ENCODE data around the gene ATP8A1.
"Not testable (repeated sequence)": the region's sequence is repeated elsewhere in the genome, so short reads cannot be mapped to it uniquely, and the experiment has no call there.

The ATP8A1 gene

DNA sequence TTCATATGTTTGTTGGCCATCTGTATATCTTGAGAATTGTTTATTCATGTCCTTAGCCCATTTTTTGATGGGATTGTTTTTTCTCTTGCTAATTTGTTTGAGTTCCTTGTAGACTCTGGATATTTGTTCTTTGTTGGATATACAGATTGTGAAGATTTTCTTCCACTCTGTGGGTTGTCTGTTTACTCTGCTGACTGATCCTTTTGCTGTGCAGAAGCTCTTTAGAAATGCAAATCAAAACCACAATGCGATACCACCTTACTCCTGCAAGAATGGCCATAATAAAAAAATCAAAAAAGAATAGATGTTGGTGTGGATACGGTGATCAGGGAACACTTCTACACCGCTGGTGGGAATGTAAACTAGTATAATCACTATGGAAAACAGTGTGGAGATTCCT, 189.1 kb downstream of the ATP8A1 start:
- DNase-seq (ENCODE audit: low spot score): not testable (repeated sequence)

DNA sequence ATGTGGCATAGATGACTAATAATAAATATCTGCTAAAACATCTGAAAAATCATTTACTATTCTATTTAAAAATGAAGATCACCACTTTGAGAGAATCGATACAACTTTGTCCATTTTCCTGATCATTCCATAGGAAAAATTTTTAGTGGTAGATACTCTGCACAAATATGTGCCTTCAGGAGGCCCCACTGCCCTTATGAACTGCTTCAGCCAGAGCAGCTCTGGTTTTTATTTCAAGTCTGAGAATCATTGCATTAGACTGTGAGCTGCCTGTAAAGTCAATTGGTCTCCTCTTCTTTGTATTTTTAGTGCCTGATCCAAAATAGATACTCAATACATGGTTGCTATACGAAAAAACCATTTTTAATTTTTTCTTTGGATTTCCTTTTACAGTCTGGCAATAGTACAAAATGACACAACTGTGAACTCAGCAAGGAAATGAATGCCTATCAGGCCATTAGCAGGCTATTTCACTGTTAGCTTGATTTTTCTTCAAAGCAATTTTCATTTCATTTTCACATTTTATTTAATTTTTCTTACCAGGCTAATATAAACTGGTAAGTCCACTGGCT, 190.5 kb downstream of the ATP8A1 start:
- DNase-seq (ENCODE audit: low spot score): no peak

DNA sequence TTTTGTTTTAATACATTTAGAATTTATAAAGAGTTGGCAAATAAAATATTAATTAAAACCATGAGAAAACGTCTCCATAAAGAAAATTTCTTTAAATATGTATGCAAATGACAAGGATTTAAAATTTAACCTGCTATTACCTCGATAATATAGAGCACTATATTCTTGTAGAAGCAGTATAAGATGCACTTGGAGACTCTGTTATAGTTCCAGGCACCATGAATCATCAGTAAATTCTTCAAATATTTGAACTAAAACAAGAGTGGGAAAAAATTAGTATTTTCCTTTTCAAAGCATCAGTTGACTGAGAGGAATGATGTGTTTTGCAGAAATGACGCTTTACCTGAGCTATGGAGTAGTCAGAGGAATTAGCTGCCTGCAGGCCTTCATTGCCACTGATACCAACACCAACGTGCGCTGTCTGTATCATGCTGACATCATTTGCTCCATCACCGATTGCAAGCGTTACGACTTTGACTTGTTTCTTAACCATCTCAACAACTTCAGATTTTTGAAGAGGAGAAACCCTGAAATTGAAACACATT, 192.3 kb downstream of the ATP8A1 start:
- DNase-seq (ENCODE audit: low spot score): no peak

DNA sequence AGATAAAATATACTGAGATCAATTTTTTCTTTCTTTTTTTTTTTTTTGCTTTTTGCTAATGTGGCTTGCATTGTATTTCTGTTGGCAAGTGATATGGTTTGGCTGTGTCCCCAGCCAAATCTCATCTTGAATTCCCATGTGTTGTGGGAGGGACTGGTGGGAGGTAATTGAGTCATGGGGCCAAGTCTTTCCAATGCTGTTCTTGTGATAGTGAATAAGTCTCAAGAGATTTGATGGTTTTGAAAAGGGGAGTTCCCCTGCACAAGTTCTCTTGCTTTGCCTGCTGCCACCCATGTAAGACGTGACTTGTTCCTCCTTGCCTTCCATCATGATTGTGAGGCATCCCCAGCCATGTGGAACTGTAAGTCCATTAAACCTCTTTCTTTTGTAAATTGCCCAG, 195.7 kb downstream of the ATP8A1 start:
- DNase-seq (ENCODE audit: low spot score): not testable (repeated sequence)

DNA sequence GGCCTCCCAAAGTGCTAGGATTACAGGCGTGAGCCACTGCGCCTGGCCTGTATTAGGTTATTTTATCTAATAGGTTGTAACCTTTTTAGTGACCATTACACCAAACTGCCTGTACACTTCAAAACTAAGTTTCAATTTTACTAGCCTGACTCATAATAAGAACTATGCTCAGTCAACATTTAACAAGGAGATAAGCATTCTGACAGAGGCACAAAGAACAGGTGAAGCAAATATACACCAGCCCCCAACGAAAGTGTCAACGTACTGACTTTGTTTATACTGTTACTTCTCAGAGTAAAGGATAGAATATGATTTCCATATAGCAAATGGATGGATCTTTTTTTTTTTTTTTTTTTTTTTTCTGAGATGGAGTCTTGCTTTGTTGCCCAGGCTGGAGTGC, 196.9 kb downstream of the ATP8A1 start:
- no peak for DNase-seq (ENCODE audit: low spot score)

DNA sequence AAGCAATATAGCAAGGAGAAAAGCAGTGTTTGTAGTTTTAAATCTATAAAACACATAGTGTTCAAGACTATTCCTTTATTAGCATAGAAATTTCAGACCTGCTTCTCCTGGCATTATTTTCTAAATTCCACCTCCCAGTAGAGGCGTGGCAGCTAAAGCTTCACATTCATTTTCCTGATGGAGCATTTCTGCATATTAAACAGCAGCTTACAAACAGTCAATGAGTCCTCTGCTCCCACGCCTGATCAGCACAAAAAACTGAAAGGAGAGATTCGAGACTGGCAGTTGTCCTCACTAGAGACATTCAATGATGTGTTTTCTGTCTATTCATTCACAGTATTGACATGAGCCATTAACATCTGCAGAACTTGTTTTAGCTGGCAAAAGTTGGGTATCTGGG, 198.2 kb downstream of the ATP8A1 start:
- no peak for DNase-seq (ENCODE audit: low spot score)

DNA sequence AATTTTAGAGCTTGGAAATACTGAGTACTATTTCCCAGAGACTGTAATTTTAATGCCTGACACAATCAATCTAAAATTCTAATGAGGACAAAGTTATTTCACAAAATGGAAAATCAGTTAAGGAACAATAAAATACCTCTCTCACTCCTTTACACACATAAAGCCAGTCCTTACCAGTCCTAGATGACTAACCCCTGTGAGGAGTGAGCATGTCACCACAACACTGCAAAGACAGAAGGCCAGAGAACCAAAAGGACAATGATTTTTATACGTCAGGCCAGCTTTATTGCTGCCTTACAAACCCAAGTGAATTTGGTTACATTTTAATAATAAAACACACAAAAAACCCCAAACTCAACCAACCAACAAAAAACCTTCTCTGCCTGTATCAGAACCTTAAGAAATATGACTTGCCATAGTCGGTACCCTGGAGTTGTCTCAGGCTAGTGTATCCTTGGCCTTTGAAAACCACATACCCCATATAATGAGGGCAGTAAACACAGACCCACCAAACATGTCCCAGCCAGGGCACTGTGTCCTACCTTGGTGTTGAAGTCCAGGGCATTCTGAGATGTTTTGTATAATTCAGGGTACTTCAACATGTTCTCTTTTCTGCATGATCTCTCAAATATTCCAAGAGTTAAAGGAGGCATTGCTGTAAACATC, 202.0 kb downstream of the ATP8A1 start:
- no peak for DNase-seq (ENCODE audit: low spot score)

DNA sequence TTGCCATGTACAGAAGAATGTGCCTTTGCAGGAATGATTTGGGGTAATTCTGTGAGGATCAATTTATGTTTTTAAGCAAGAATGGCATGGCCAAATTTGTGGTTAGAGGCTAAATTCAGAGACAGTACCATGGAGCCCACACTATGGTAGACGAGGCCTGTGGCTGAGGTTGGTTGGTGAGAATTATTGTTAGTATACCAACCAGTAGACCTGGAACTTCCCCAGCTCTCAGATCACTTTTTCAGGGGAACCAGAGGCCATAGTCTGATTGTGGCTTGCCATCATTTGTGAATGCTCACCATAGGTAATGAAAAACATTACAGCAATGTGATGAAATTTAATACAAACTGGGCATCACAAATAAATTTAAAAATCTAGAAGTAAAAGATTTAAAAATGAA, 203.3 kb downstream of the ATP8A1 start:
- no peak for DNase-seq (ENCODE audit: low spot score)

DNA sequence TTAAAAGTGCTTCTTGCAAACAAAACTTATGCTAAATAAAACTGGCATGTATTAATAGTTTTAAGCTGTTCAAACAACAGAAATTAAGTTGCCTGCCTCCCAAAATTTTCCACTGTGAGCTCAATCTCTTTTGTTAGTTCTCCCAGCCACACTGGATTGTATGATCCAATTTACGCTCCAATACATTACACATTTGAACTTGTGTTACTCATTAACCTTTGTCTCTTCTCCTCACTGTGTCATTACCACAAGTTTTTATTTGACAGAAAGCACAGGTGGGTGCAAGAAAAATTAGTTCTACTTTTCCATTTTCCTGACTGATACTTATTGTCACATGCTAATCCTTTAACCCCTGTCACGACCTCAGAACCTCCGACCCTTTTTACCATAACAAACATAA, 204.1 kb downstream of the ATP8A1 start:
- no peak for DNase-seq (ENCODE audit: low spot score)

DNA sequence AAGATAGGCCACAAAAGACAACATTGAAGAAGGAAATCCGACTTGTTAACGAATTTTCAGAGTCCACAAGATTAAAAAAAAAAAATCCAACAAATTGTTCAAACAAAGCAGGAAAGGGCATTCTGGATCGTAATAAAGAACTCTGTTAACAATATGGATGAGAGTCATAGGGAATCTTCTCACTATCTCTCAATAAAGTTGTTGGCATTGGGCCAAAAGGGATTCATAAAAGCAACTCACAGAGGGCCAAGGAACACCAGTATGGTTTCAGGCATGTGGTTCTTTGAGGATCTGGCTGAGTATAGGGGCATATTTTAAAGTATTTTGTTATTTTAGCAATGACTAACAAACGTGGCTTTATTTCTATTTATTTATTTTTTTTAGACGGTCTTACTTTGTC, 210.1 kb downstream of the ATP8A1 start:
- no peak for DNase-seq (ENCODE audit: low spot score)

DNA sequence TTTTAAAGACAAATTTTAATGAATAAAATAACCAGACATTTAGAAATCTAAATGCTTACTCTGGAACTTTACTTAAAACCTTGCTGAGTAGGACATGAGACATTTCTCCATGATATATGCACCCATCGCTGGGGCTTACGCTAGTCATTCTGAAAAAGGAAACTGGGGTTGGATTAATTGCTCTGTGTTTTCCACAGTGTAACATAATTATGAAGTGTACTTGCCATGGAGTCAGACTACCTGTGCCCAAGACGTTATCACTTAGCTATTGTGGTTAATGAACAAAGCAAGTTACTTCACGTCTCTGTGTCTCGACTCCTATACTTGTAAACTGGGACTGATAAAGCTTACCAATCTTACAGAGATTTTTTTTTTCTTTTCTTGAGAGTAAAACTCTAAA, 211.9 kb downstream of the ATP8A1 start:
- no peak for DNase-seq (ENCODE audit: low spot score)

DNA sequence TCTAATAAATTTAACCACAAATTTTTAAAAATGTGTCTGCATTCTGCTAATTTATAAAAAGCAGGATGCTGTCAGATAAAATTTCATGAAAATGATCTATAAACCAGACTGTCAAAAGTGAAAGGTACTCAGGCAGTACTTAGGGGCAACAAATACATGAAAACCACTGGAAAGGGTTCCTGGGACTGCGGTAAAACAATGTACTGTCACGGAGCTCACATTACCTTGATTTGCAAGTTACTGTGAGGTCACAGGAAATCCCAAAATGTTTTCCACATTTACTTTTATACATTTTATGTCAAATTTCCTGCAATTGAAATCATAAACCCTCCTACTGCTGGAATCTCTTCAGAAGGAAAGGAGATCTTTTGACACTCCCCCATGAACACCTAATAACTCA, 214.3 kb downstream of the ATP8A1 start:
- DNase-seq (ENCODE audit: low spot score): no peak

DNA sequence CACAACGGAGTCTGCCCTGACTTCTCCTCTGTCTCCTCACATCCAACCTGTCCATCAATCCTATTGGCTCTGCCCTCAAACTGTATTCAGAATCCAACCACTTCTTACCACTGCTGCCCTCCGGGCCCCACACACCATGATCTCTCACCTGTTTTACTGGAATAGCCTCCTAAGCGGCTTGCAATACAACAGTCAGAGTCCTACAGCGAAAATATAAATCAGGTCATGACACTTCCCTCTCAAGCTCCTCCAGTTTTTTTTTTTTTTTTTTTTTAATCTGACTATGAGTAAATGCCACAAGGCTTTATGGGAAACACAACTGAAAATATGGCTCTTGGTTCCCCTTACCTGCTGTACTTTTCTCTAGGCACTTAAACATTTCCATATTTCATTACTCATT, 216.8 kb downstream of the ATP8A1 start:
- no peak for DNase-seq (ENCODE audit: low spot score)

DNA sequence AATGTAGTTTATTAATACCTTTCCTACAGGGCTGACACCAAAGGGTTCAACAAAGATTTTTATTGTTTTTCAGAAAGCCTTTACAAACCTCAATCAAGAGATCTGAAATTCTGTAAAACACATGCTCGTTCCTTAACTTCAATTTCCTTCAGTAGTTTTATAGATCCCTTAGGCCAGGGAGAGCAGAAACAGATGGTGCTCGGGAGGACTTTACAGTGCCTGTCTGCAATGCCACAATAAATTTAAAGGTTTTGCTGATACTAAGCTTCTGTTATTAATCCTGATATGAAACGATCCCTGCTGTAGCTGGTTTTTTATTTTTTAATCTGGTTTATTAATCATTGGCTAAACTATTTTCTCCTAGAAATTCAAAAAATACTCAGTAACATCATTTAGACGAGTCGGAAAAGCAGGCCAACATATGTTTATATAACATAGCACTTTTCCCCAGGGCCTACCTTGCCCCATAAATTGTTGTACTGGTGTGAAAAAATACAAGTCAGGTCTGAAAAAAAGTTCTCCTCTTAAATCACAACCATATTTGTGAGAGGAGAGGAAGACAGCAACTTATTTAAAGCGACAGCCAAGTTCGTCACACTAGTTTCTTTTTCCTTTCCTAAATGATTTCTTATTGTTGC, 219.9 kb downstream of the ATP8A1 start:
- DNase-seq (ENCODE audit: low spot score): no peak

DNA sequence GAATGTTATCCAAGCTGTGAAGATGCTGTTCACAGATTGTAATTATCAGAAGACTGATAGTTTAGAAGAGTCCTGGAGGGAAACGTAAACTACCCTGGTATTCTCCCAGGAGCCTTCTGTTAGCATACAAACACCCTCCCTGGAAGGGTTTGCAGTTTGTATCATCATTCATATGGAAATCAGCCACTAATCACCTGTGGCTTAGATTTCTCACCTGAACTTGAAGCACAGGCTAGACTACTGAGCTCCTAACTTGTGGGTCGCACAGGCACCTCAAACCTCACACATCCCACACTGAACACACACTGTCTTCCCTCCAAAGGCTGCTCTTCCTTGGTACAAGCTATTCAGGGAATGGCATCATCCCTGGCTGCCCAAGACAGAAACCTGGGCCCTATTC, 228.9 kb downstream of the ATP8A1 start:
- no peak for DNase-seq (ENCODE audit: low spot score)

DNA sequence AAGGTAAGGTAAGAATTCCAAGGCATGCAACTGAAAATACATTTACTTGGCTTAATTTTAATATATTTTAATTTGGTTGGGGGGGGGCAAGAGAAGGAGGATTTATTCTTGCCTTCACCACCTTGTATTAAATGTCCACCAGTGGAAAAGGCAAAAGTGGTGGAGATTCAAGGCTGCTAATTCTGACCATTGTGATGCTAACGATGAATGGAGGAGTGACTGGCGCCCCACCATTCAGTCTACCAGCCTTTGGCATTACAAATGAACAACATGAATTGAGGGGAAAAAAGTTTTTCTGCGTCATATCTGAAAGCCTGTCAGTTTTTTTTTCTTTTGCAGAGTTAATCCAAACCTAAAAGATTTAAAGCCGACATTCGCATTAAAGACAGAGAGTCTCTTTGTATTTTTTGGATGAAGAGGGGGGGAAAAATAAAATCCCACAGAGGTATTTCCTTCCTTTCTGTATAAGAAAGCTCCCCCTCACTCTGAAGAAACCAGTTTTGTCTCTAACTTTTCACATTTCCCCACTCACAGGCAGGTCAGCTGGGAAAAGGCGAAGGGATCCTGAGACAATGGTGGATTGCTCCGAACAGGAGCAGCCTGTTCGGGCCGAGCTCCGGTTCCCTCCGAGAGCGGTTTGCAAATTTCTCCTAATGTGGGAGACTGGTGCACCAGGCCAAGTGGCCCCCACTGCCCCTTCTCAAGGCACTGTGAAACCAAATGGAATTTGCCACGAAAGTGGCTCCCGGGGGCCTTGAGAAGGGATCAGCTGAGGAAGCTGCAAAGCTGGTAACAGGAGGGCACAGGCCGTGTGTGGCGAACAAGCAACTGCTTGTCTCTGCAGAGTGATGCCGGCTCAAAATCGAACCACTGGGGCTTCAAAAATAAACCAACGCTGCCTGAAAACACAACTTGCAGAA, 231.5 kb downstream of the ATP8A1 start:
- DNase-seq (ENCODE audit: low spot score): no peak

DNA sequence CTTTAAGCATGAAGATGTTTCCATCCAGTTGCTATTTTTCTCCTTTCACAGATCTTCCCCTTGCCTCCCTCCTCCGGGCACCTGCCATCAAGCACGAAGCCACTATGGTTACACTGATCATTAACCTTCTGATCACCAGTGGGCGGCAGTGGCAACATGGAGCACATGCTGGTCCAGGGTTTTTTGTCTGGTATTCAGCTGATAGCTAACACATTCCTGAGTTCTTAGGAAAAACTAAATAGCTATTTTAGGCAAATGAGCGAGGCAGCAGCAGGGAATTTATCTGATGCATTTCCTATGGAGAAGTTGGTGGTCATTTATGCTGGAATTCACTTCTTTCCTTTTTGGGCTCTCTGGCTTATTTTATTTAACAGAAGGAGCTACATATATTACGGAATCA, 236.8 kb downstream of the ATP8A1 start:
- no peak for DNase-seq (ENCODE audit: low spot score)

DNA sequence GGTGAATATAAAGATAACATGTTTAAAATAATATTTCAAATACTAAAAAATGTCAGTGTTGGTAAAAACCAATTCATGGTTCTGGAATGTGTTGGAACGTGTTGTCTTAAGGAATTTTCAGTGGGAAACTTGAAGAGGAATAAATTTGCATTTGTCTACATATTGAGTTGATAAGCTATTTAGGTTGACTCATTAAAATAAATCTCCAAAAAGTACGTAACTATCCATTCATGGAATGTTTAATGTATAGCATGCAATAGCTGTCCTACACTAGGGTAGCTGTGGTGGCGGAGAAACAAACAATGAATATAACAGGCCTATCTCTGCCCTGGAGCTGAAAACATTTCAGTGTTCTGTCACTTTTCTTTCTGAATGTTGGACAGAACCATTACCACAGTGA, 239.4 kb downstream of the ATP8A1 start:
- DNase-seq (ENCODE audit: low spot score): no peak

DNA sequence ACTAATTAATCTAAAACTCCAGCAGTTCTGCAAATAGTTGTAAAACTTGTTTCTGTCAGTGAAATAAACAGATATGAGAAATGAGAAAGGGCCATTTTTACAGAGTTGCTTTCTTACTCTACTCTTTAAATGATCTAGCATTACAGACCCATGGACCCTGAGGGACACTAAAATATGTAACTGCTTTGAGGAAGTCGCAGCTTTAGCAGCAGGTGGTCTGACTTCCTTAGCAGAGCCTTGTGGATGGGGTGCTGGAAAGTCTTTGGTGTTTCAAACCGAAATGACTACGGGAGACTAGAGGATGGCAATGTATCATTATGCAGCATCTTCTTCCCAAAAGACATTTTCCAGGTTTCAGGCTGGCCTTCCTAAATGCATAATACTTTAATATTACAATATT, 240.9 kb downstream of the ATP8A1 start:
- DNase-seq (ENCODE audit: low spot score): no peak

DNA sequence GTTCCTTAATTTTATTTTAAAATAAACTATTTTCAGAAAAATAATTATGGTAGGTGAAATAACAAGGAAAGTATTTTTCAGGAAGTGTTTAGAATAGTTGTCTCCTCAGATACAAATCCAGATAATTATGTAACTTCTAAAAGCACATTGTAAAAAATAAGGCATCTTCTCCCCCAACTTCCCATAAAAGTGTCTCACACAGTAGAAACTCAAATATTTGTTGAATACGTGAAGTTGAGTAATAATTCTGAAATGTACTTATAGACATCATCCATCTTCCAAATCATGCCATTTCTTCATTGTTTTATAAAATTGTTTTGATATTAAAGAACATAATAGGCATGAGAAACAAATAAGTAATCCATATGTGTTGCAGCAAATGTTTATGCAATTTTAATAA, 241.6 kb downstream of the ATP8A1 start:
- DNase-seq (ENCODE audit: low spot score): no peak

DNA sequence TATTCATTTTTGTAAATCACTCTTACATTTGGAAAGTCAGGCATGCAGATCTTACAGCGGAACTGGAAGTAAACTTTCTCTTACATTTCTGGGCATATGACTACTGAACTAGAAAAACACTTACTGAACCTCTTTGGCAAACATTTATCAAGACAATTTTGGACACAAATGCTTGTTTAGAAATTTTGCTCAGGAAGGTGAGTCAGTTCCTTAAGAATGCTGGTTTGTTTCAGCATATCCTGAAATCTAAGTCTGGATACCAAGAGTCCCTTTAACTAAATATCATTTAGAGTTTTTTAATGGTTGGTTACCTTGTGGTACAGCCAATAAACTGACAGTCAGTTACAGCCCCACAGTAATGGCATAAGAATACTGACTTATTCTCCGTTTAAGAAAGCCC, 244.7 kb downstream of the ATP8A1 start:
- no peak for DNase-seq (ENCODE audit: low spot score)

DNA sequence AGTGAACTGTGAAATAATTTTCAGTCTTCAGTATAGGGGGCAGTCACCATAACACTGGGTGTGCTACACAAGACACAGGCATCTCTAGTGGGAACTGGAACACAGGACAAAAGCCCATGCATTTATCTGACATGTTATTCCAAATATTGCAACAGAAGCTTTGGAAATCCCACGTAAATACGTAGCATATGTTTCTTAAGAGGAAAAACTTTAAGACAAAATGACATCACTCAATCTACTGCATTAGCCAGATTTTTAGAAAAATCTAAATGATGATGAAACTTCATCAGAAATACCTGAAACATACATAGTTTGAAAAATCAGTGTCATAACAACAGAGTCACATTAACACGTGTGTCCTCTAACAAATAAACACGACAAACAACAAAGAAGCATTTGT, 245.1 kb downstream of the ATP8A1 start:
- DNase-seq (ENCODE audit: low spot score): no peak

DNA sequence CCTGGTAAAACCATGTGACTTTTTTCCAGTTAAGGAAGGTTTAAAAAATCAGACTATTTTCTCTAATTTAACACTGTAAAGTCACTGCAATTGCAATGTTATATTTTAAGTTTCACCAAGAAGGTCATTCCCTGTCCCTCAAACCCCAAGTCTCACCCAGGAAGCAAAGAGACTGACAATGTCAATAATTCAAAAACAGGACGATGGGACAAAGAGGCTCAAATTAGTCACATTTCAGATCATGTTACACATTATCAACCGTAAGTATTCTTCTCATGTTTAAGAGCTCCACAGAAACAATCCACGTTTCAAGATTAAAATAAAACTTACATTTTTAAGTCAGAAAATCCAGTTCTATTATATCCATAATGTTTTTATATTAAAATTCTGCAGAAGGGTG, 246.5 kb downstream of the ATP8A1 start:
- no peak for DNase-seq (ENCODE audit: low spot score)
